ENCODE data around the gene SLC49A3. TPM values are rescaled to one million over a fixed set of nuclear protein-coding genes. Genes with fewer than 3 reads are reported as not detected.
"Not testable (repeated sequence)": the region's sequence is repeated elsewhere in the genome, so short reads cannot be mapped to it uniquely, and the experiment has no call there.

The SLC49A3 gene
- total and polyA plus RNA-seq, 10 of the 15 experiments (the other 5 are each of a cell fraction or from before 2014, with no cell fraction given) = 0.09 to 0.85 (median 0.18) TPM; not detected in 4

GRCh38 chr4:669806-670559, 19.0 kb downstream of the SLC49A3 start:
- H3K4me2 ChIP-seq (ENCODE audit: control insufficient read depth, insufficient read depth); FAIRE-seq; BruUV-seq (replicated peaks); H3K4me3 ChIP-seq; CTCF ChIA-PET; H2AFZ ChIP-seq (ENCODE audit: control insufficient read depth, low read depth, low read length); SMC1A ChIA-PET (ENCODE audit: uncharacterized antibody, unreplicated experiment); H3K9me3 ChIP-seq (replicated peaks; ENCODE audit: control insufficient read depth, insufficient read depth, low read length); DNase-seq (ENCODE audit: low read depth, low spot score); in situ Hi-C loops (cut with MboI); H3K4me1 ChIP-seq (ENCODE audit: control insufficient read depth, insufficient read depth, low read length); POLR2A ChIA-PET; ATAC-seq; RAD21 ChIA-PET (ENCODE audit: unreplicated experiment); H3K9ac ChIP-seq (ENCODE audit: control insufficient read depth, insufficient read depth, low read length); H3K36me3 ChIP-seq (ENCODE audit: control insufficient read depth in 2 of 2, insufficient read depth in 2 of 2, low read length in 1 of 2); H3K27me3 ChIP-seq (replicated peaks in 1 of 2; ENCODE audit: control insufficient read depth in 2 of 2, insufficient read depth in 2 of 2, low read length in 1 of 2); H3K27ac ChIP-seq (ENCODE audit: control insufficient read depth, insufficient read depth); H4K20me1 ChIP-seq (ENCODE audit: control insufficient read depth, insufficient read depth): not testable (repeated sequence)
- H3K79me2 ChIP-seq (ENCODE audit: control insufficient read depth, insufficient read depth, low read length) = peaks cover 16% of the 10 kb centered on the region
- intact Hi-C loops (cut with micrococcal nuclease; ENCODE audit: unreplicated experiment) = loop anchor here (10.0 kb wide), 3 partner anchors 195 to 425 kb away; partner anchors contain the start of genes GAK and TMEM175
- TF ChIP-seq POU2F2 (IDR thresholded peaks at IDR 0.05; ENCODE audit: borderline replicate concordance, low read depth, low read length) = 0 out of 3 replicates have a peak, but pooled peaks have one; percentile 19
- WGBS (ENCODE audit: insufficient coverage, insufficient replicate concordance, low lambda C conversion rate, missing lambda C conversion rate) = over 99% methylated on average over 11 of the region's 11 CpGs

DNA sequence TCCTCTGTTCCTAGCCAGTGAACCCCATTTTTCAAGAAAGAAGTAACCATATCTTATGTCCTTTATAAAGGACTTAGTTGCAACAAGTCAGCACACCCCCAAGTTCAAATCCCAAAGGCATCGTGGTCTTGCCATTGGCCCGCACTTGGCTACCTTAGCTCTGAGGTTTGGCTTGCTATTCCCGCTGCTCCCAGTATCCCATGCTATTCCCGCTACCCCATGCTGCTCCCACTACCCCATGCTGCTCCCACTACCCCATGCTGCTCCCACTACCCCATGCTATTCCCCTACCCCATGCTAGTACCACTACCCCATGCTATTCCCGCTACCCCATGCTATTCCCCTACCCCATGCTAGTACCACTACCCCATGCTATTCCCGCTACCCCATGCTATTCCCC, 20.7 kb downstream of the SLC49A3 start:
- RAD21 ChIA-PET (ENCODE audit: unreplicated experiment); POLR2A ChIA-PET; H2AFZ ChIP-seq (ENCODE audit: control insufficient read depth, low read depth, low read length); DNase-seq (ENCODE audit: low read depth, low spot score); H3K79me2 ChIP-seq (ENCODE audit: control insufficient read depth, insufficient read depth, low read length); H3K4me1 ChIP-seq (ENCODE audit: control insufficient read depth, insufficient read depth, low read length); in situ Hi-C loops (cut with MboI); SMC1A ChIA-PET (ENCODE audit: uncharacterized antibody, unreplicated experiment); ATAC-seq; H3K9ac ChIP-seq (ENCODE audit: control insufficient read depth, insufficient read depth, low read length); H3K27me3 ChIP-seq (replicated peaks in 1 of 2; ENCODE audit: control insufficient read depth in 2 of 2, insufficient read depth in 2 of 2, low read length in 1 of 2); CTCF ChIA-PET; H3K9me3 ChIP-seq (replicated peaks; ENCODE audit: control insufficient read depth, insufficient read depth, low read length); H4K20me1 ChIP-seq (ENCODE audit: control insufficient read depth, insufficient read depth); H3K4me2 ChIP-seq (ENCODE audit: control insufficient read depth, insufficient read depth); H3K27ac ChIP-seq (ENCODE audit: control insufficient read depth, insufficient read depth); BruUV-seq (replicated peaks); intact Hi-C loops (cut with micrococcal nuclease; ENCODE audit: unreplicated experiment); FAIRE-seq; H3K4me3 ChIP-seq; H3K36me3 ChIP-seq (ENCODE audit: control insufficient read depth in 2 of 2, insufficient read depth in 2 of 2, low read length in 1 of 2): not testable (repeated sequence)
- WGBS (ENCODE audit: insufficient coverage, insufficient replicate concordance, low lambda C conversion rate, missing lambda C conversion rate) = 66% methylated on average over 5 of the region's 6 CpGs

Measured in GM12878 (cell line).